Activated CD4-positive, alpha-beta T cell treated with anti-CD3 and anti-CD28 coated beads for 24 hours (primary cell): Measurements from ENCODE around the gene TSPAN18.

Source experiments
- DNase-seq, 2 donors: peaks; one replicate each; pipeline ENCODE4 v3.0.0-alpha.2; 2020; ENCODE audit warnings: low read depth in 2 of 2

Gene TSPAN18

DNA sequence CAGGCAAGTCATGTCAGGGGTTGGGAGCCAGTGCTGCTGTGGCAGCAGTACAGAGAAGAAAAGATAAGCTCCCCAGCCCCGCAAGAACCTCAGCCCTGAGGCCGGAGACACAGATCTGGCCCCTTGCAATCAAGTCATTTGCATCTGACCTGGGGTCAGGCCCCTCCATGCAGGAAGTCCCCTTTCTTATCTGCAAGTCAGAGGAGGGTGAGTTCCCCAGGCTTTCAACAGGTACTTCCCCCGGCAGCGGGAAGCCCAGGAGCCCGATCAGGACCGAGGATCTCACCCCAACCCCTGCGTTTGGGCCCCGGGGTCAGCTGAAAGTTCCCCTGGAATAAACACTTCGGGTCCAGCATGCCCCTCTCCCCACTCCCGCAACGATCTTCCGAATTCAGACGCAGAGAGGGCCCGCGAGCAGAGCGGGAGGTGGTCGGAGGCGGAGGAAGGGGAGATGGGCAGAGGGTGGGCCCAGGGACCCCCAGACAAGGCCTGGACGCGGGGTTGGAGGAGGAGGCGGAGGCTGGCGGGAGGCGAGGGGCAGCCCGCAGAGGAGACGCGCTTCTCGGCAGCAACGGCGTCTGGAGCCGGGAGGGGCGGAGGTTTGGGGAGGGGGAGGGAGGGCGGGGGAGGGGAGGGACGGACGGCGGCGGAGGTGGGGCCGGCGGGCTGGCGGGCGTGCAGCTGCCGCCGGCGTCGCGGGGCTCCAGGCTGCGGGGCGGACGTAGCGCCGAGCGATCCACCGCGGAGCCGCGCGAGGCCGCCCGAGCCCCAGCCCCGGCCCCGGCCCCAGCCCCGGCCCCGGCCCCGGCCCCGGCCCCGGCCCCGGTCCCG, at the start of gene TSPAN18:
Gene TSPAN18, plus strand, starts transcription at position 680 of the 831 bp plus-strand sequence. CDS start 179,455 bp downstream, outside the sequence.
- no peak for DNase-seq

GRCh38 chr11:44680982-44681597, 45.7 kb upstream of the TSPAN18 start:
- peak in 1 of 2 donors; percentile 25 for DNase-seq

DNA sequence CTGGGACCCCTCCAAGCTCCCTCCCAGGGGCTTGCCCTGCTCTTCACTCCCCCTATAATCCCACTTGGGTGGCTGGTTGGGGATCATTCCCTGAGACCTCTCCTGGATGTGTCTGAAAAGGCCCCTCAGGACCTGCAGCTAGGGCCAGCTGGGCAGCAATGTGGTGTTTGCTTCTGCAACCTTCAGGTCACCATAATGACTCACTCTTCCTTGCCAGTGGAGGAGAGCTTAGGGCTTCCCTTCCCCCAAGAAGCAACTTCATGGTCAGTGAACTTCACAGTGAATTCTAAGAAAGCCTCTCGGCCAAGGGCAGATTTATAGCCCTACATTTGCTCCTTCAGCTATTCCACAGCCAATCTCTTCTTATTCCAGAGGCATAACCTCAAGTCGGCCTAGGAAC, 45.1 kb upstream of the TSPAN18 start:
- no peak for DNase-seq

GRCh38 chr11:44684859-44685281, 41.9 kb upstream of the TSPAN18 start:
- DNase-seq = no peak

DNA sequence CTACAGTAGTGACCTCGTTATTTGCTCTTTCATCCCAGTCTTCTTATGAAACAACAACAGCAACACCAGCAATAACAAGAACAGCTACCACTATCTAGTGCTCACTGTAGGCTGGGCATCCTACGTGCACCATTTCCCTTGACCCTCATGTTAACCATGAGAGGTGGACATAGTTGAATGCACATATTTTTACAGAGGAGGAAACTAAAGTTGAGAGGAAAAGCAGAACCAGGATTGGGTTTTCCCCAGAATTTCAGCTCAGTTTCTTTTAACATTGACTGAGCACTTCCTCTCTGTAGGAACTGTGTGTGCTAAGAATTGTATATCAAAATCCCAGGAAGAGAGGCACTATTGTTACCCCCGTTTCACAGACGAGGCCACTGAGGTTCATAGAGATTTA, 39.4 kb upstream of the TSPAN18 start:
- DNase-seq = no peak

DNA sequence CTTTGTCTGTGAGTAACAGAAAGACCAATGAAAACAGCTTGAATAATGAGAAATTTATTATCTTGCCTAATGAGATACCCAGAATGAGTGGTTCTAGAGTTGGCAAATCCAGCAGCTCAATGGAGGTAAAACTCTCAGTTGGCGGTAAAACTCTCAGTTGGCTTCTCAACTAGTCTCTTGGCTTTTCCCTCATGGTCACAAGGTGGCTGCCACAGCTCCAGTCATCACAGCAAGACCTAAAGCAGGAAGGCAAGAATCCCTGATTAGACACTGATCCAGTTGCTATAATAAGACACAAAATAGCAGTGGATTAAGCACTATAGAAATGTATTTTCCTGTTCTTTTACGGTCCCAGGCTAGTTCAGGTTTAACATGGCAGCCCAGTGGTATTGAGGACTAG, 37.5 kb upstream of the TSPAN18 start:
- no peak for DNase-seq

- no peak for DNase-seq
These were observed 36.1 kb upstream of the TSPAN18 start for GRCh38 chr11:44690651-44691050.

- DNase-seq = no peak
These were observed 34.3 kb upstream of the TSPAN18 start for GRCh38 chr11:44692460-44692859.

DNA sequence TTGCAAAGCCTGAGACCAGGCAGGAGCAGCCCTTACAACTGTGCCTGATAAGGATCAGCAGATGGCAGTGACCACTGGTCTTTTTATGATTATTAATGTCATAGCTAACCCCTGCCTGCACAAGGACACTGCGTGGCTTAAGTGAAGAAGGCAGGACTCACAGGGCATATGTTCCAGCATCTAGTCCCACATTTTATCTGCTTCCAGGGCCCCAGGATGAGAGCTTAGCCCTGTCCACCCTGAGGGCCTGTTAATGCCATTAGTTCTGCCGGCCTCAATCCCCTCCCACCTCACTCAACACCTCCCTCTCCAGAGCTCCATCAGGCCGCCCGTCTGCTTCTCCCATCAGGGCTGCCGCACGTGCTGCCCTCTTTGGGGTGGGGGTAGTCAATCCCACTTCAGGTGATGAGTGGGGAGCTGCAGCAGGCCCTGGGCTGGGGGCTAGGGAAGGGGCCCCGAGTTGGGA, 33.1 kb upstream of the TSPAN18 start:
- no peak for DNase-seq

- DNase-seq = no peak
These were observed 32.3 kb upstream of the TSPAN18 start for GRCh38 chr11:44694443-44694842.

DNA sequence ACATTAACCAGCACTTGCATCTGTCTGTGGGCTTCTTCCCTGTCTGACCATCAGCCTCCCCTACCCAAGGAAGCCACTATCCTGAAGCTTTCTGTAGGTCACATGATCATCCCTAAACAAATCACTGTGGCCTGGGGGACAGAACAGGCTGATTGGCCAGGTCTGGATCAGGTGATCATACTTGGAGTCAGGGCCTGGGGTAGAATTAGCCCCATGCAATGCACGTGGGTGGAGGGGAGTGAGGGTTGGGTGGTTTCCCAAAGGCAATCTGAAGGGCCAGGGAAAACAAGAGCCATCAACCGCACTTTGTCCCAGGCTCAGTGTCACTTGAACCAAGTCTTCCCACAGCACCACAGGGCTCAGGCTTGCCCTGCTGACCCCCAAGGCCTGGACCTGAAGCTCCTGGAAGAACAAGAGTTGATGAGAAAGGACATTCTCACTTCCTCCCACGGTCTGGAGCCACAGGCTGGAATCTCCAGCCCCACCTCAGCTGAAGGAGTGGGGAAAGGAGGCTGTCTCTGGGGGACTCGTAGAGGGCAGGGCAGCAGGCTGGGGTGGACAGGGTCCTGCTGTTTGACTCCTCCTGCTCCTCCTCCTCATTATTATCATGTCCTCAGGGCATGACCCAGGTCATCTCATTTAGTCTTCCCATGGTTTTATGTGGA, 31.5 kb upstream of the TSPAN18 start:
- no peak for DNase-seq

GRCh38 chr11:44698252-44698912, 28.4 kb upstream of the TSPAN18 start:
- no peak for DNase-seq

- DNase-seq = no peak
These were observed 27.0 kb upstream of the TSPAN18 start for GRCh38 chr11:44699497-44700408.

DNA sequence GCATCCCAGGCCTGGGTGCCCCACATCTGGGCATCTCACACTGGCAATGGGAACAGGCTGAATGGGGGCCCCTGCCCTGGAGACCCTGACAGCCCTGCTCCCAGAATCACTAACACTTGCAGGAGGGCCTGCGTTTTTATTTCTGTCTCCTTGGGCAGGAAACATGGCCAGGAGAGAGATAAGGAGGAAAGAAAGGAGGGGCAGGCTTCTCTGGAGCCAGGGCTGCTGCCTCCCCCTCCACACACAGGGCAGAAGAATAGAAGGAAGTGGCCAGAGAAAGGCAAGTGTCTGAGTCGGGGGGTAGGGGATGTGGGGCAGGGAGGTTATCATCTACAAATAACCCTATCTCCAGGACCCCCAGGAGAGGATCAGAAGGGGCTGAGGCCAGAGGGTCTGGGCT, 25.5 kb upstream of the TSPAN18 start:
- DNase-seq = no peak

GRCh38 chr11:44702889-44703288, 23.9 kb upstream of the TSPAN18 start:
- DNase-seq = no peak

DNA sequence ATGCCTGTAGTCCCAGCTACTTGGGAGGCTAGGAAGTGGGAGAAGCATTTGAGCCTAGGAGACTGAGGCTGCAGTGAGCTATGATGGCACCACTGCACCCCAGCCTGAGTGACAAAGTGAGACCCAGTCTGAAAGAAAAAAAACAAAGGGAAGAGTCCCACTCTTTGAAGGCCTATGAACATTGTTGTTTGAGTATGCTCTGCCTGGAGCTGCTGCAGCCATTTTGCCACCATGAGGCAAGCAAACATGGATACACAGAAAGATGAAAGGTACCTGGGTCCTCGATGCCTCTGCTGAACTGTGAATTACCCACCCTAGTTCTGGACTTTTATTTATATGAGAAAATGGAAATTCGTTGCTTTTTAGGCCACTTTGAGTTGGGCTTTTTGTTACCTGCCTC, 19.7 kb upstream of the TSPAN18 start:
- no peak for DNase-seq

- no peak for DNase-seq
These were observed 18.8 kb upstream of the TSPAN18 start for GRCh38 chr11:44708009-44708408.

DNA sequence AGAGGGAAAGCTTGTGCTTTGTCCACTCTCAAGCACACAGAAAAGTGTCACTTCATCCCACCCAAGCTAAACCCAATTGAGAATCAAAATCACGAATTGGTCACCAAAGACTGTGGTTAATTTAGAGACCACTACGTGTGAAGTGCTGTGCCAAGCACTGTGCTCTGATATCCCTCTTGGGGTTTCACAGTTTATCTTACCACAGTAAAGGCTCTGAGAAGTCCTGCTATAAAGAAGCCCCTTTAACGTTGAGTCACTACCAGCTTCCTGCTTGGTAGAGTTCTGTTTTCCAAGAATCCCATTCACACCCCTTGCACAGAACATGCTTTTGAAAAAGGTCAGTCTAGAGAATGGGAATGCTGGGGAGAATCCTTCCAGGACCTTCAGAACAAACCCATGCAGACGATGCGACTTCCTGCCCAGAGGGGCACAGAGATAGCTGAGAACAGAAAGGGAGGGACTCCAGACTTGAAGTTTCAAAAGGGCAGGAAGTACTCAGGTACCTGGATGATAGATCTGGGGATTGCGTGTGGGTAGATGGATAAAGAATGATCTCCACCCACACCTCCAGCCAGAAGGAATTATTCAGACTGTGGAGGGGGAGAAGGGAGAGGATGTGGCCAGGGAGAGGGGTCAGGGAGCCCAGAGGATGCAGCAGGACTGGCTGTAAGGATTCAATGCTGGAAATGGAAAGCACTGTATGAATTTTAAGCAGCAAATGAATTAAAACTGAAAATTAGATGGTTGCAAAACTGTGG, 18.1 kb upstream of the TSPAN18 start:
- DNase-seq = no peak

- no peak for DNase-seq
These were observed 17.5 kb upstream of the TSPAN18 start for GRCh38 chr11:44709281-44709562.

DNA sequence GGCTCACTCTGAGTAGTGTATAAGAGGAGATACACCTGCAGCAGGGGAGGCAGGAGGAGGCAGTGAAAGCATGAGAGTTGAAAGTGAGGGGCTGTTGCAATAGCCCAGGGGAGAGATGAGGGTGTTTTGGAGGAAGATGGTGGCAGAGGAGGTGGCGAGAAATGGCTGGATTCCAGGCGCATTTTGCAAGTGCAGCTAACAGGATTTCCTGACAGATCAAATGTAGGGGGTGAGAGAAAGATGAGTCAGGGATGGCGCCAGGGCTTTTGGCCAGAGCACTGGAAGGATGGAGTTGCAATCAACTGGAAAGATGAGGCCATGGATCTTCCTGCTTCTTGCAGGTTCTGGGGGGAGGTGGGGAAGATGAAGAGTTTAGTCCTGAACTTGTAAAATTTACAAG, 16.8 kb upstream of the TSPAN18 start:
- DNase-seq = no peak
